ENCODE data around the gene PTX3. TPM values are rescaled to one million over a fixed set of nuclear protein-coding genes. Genes with fewer than 3 reads are reported as not detected.

Gene PTX3
- total RNA-seq, 4 donors from 2014 or later: 1.8 to 26.2 (median 3.7) TPM

DNA sequence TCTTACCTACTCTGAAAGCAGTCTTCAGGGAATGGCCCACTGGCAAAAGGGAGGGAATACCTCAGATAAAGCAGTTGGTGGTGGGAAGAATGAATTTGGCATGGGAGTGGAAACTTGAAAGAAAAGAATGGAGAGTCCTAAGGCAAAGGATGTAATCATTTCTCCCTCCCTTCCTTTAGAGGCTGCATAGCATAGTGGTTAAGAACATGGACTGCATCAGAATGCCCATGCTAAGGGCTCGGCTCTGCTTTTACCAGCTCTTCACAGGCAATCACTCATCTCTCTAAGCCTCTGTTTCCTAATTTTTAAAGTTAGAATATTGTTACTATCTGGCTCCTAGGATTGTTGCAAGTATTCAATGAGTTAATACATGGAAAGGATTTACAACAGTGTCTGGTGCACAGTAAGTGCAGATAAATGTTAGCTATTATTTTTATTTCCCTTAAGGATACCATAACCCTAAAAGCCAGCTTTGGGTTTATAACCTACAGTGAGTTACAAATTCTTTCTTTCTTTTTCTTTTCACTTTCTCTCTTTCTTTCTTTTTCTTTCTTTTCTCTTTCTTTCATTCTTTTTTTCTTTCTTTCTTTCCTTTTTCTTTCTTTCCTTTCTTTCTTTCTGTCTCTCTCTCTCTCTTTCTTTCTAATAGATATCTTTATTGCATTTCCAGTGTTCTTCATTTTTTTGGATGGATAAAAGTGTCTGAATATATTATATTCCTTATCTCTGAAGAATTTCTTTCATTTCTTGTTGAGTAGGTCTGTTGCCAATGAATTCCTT, 43.0 kb downstream of the PTX3 start:
- in situ Hi-C loops (cut with MboI; ENCODE audit: low pct_ligation_motif_present in 1 of 4, low pct_unique_long_range_greater_than_20kb in 1 of 4, low sequenced_read_pairs in 3 of 4): loop anchor here in 2 of 4 donors (25.0 kb wide), 1 partner anchor 267 kb away; no protein-coding TSS in a partner anchor
- no peak for TF ChIP-seq POLR2A (IDR thresholded peaks at IDR 0.05)
- TF ChIP-seq EP300 (IDR thresholded peaks at IDR 0.05; ENCODE audit: low read depth): no peak
- TF ChIP-seq, protein P1, sequence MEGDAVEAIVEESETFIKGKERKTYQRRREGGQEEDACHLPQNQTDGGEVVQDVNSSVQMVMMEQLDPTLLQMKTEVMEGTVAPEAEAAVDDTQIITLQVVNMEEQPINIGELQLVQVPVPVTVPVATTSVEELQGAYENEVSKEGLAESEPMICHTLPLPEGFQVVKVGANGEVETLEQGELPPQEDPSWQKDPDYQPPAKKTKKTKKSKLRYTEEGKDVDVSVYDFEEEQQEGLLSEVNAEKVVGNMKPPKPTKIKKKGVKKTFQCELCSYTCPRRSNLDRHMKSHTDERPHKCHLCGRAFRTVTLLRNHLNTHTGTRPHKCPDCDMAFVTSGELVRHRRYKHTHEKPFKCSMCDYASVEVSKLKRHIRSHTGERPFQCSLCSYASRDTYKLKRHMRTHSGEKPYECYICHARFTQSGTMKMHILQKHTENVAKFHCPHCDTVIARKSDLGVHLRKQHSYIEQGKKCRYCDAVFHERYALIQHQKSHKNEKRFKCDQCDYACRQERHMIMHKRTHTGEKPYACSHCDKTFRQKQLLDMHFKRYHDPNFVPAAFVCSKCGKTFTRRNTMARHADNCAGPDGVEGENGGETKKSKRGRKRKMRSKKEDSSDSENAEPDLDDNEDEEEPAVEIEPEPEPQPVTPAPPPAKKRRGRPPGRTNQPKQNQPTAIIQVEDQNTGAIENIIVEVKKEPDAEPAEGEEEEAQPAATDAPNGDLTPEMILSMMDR (IDR thresholded peaks at IDR 0.05): no peak
- TF ChIP-seq POLR2AphosphoS5 (IDR thresholded peaks at IDR 0.05): no peak
- Histone ChIP-seq H3K36me3 (no peaks in the 10 kb centered on the region), H3K4me1 (no peaks in the 10 kb centered on the region), H3K27ac (no peak overlapping the region), H3K27me3 (no peaks in the 10 kb centered on the region), H3K9me3 (no peaks in the 10 kb centered on the region), H3K4me3 (no peak overlapping the region)
- no peak for DNase-seq
- 80 to 100% methylated on average over 1 of the region's 1 CpG for WGBS, 2 donors (ENCODE audit: low coverage in 1 of 2)
- intact Hi-C loops (cut with DNase I; ENCODE audit: low total_unique reads): no loop called here

DNA sequence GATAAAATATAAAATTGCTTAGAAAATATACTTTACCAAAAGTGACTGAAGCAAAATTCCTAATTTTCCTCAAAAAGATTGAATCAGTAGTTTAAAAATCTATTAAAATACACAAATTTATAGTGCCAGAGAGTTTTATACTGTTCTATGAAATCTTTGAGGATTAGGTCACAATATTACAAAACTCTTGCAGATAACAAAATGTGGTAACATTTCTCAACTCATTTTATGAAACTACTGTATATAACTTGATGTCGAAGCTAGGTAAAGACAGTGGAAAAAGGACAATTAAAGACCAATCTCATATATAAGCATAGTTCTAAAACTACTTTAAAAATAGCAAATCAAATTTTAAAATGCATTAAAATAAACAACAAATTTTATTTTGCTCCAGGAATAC, 50.7 kb downstream of the PTX3 start:
- Histone ChIP-seq H3K4me1 (no peaks in the 10 kb centered on the region), H3K36me3 (no peaks in the 10 kb centered on the region), H3K27me3 (no peaks in the 10 kb centered on the region), H3K27ac (no peak overlapping the region), H3K4me3 (no peak overlapping the region), H3K9me3 (no peaks in the 10 kb centered on the region)
- TF ChIP-seq EP300 (IDR thresholded peaks at IDR 0.05; ENCODE audit: low read depth) (no peak), POLR2A (IDR thresholded peaks at IDR 0.05) (no peak), POLR2AphosphoS5 (IDR thresholded peaks at IDR 0.05) (no peak)
- TF ChIP-seq, protein P1 (IDR thresholded peaks at IDR 0.05): no peak
- in situ Hi-C loops (cut with MboI; ENCODE audit: low pct_ligation_motif_present in 1 of 4, low pct_unique_long_range_greater_than_20kb in 1 of 4, low sequenced_read_pairs in 3 of 4) (loop anchor here in 2 of 4 donors (25.0 kb wide), 1 partner anchor 275 kb away; no protein-coding TSS in a partner anchor), intact Hi-C loops (cut with DNase I; ENCODE audit: low total_unique reads) (no loop called here)
- DNase-seq: no peak
- 79 to 88% methylated on average over 1 of the region's 1 CpG for WGBS, 2 donors (ENCODE audit: low coverage in 1 of 2)

DNA sequence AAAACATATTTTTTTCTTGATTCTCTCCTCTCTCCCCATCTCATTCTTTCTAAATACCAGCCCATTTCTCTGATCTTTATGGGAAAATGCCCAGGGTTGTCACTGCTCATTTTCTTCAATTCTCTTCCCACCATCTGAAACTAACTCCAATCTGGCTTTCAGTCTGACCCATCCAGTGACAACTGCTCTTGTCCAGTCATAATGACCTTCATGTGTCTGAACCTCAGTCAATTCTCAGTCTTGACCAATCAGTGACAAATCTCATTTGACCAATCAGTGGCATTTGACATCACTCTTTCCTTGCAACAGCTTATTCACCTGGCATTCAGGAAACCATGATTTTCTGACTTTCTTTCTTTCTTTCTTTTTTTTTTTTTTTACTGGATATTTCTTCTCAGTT, 51.5 kb downstream of the PTX3 start:
- Histone ChIP-seq H3K27ac (no peak overlapping the region), H3K27me3 (no peaks in the 10 kb centered on the region), H3K9me3 (no peaks in the 10 kb centered on the region), H3K4me3 (no peak overlapping the region), H3K36me3 (no peaks in the 10 kb centered on the region), H3K4me1 (no peaks in the 10 kb centered on the region)
- in situ Hi-C loops (cut with MboI; ENCODE audit: low pct_ligation_motif_present in 1 of 4, low pct_unique_long_range_greater_than_20kb in 1 of 4, low sequenced_read_pairs in 3 of 4): loop anchor here in 2 of 4 donors (25.0 kb wide), 1 partner anchor 276 kb away; no protein-coding TSS in a partner anchor
- DNase-seq: no peak
- TF ChIP-seq POLR2AphosphoS5 (IDR thresholded peaks at IDR 0.05) (no peak), POLR2A (IDR thresholded peaks at IDR 0.05) (no peak), EP300 (IDR thresholded peaks at IDR 0.05; ENCODE audit: low read depth) (no peak)
- TF ChIP-seq, protein P1 (IDR thresholded peaks at IDR 0.05): no peak
- intact Hi-C loops (cut with DNase I; ENCODE audit: low total_unique reads): no loop called here

DNA sequence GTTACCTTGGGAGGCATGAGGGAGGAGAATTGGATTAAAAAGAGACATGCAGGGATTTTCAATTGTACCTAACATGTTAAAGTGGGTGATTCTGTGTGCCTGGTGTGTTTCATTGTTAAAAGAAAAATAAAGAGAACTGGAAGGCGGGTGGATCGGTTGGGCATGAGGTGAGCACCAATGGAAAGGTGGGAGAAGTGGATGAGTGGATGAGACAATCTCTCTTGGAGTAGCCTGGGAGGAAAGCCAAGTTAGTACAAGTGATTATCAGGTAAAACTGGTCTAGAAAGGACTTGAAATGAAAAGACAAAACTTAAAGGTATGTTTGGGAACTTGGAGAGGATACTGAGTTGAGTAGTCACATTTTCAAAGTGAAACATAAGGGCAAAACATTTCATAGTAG, 54.5 kb downstream of the PTX3 start:
- H3K27me3 ChIP-seq: no peaks in the 10 kb centered on the region
- DNase-seq: no peak
- WGBS, 2 donors (ENCODE audit: low coverage in 1 of 2): 95 to 100% methylated on average over 2 of the region's 2 CpGs
- H3K27ac ChIP-seq: no peak overlapping the region
- TF ChIP-seq POLR2A (IDR thresholded peaks at IDR 0.05) (no peak), POLR2AphosphoS5 (IDR thresholded peaks at IDR 0.05) (no peak)
- in situ Hi-C loops (cut with MboI; ENCODE audit: low pct_ligation_motif_present in 1 of 4, low pct_unique_long_range_greater_than_20kb in 1 of 4, low sequenced_read_pairs in 3 of 4): loop anchor here (10.0 to 25.0 kb wide), 2 partner anchors 279 to 286 kb away; no protein-coding TSS in a partner anchor
- no peaks in the 10 kb centered on the region for H3K4me1 ChIP-seq
- intact Hi-C loops (cut with DNase I; ENCODE audit: low total_unique reads): no loop called here
- no peak overlapping the region for H3K4me3 ChIP-seq
- no peaks in the 10 kb centered on the region for H3K9me3 ChIP-seq
- no peaks in the 10 kb centered on the region for H3K36me3 ChIP-seq

Other genes starting within 250 kb of the PTX3 start
- 1 to 10 TPM in 2 of 4 donors, under 1 TPM in 2; 0.20 to 4.1 (median 0.90) TPM for gene VEPH1, start 66.6 kb downstream of the PTX3 start, total RNA-seq

Data from transverse colon (tissue), 4 donors.